Activated T-cell treated with anti-CD3 and anti-CD28 coated beads, Interleukin-2, amount 50 U/mL, for 24 hours (primary cell): ENCODE data around the gene CLPTM1L.
"Not testable (repeated sequence)": the region's sequence is repeated elsewhere in the genome, so short reads cannot be mapped to it uniquely, and the experiment has no call there.

Experiments used
- DNase-seq: peaks from one replicate; pipeline ENCODE4 v3.0.0-alpha.2; 2020
- H3K27ac Mint-ChIP-seq: 2 replicates; pipeline ENCODE4 v1.8.0; 2020; ENCODE audit warnings: mild to moderate bottlenecking, mixed read lengths
- H3K27me3 Mint-ChIP-seq: 2 replicates; pipeline ENCODE4 v1.8.0; 2020; ENCODE audit warnings: mixed read lengths
- H3K36me3 Mint-ChIP-seq: 2 replicates; pipeline ENCODE4 v1.8.0; 2020; ENCODE audit warnings: low read depth, mixed read lengths
- H3K4me1 Mint-ChIP-seq: 2 replicates; pipeline ENCODE4 v1.8.0; 2020; ENCODE audit warnings: low read depth, mixed read lengths
- H3K4me3 Mint-ChIP-seq: 2 replicates; pipeline ENCODE4 v1.8.0; 2020; ENCODE audit warnings: mild to moderate bottlenecking, moderate library complexity, mixed read lengths
- H3K9me3 Mint-ChIP-seq: 2 replicates; pipeline ENCODE4 v1.8.0; 2020; ENCODE audit warnings: mixed read lengths

CLPTM1L gene

DNA sequence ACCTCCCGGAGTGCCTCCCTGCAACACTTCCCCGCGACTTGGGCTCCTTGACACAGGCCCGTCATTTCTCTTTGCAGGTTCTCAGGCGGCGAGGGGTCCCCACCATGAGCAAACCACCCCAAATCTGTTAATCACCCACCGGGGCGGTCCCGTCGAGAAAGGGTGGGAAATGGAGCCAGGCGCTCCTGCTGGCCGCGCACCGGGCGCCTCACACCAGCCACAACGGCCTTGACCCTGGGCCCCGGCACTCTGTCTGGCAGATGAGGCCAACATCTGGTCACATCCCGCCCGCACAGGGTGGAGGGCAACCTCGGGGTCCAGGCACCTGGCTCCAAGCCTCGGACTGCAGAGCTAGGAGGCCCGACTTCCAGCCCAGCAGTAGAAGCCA is 49.3 kb downstream of the CLPTM1L start:
- peaks cover 2% of the 10 kb centered on the region for H3K27me3 Mint-ChIP-seq
- DNase-seq = no peak
- H3K27ac Mint-ChIP-seq = peak overlapping the region; percentile 44
- peaks cover 12% of the 10 kb centered on the region for H3K36me3 Mint-ChIP-seq
- no peaks in the 10 kb centered on the region for H3K9me3 Mint-ChIP-seq
- H3K4me1 Mint-ChIP-seq = peaks cover 16% of the 10 kb centered on the region
- peak overlapping the region; percentile 64 for H3K4me3 Mint-ChIP-seq

DNA sequence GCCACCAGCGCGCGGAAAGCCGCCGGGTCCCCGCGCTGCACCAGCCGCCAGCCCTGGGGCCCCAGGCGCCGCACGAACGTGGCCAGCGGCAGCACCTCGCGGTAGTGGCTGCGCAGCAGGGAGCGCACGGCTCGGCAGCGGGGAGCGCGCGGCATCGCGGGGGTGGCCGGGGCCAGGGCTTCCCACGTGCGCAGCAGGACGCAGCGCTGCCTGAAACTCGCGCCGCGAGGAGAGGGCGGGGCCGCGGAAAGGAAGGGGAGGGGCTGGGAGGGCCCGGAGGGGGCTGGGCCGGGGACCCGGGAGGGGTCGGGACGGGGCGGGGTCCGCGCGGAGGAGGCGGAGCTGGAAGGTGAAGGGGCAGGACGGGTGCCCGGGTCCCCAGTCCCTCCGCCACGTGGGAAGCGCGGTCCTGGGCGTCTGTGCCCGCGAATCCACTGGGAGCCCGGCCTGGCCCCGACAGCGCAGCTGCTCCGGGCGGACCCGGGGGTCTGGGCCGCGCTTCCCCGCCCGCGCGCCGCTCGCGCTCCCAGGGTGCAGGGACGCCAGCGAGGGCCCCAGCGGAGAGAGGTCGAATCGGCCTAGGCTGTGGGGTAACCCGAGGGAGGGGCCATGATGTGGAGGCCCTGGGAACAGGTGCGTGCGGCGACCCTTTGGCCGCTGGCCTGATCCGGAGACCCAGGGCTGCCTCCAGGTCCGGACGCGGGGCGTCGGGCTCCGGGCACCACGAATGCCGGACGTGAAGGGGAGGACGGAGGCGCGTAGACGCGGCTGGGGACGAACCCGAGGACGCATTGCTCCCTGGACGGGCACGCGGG is 49.9 kb downstream of the CLPTM1L start, which contains the start of gene TERT:
TSS of gene TERT (minus strand) at position 234 of the 815 bp plus-strand sequence. CDS start at position 155, 79 bp downstream.
- DNase-seq = peak; percentile 92
- H3K9me3 Mint-ChIP-seq = no peaks in the 10 kb centered on the region
- peak within 1 kb of the TSS; percentile 44 for H3K27ac Mint-ChIP-seq
- H3K4me3 Mint-ChIP-seq = peak within 1 kb of the TSS; percentile 64
- H3K4me1 Mint-ChIP-seq = peaks cover 16% of the 10 kb centered on the region
- peaks cover 12% of the 10 kb centered on the region for H3K36me3 Mint-ChIP-seq
- H3K27me3 Mint-ChIP-seq = peaks cover 2% of the 10 kb centered on the region

- Mint-ChIP-seq H3K9me3 (no peaks in the 10 kb centered on the region), H3K27me3 (peaks cover 2% of the 10 kb centered on the region), H3K27ac (no peak overlapping the region), H3K4me1 (peaks cover 16% of the 10 kb centered on the region), H3K4me3 (peak overlapping the region; percentile 64), H3K36me3 (peaks cover 12% of the 10 kb centered on the region)
- DNase-seq = no peak
Observed at GRCh38 chr5:1294206-1294834, 50.6 kb downstream of the CLPTM1L start.

GRCh38 chr5:1293416-1294205 is 51.3 kb downstream of the CLPTM1L start:
- H3K27ac Mint-ChIP-seq = peak overlapping the region; percentile 37
- H3K36me3 Mint-ChIP-seq = peaks cover 15% of the 10 kb centered on the region
- no peaks in the 10 kb centered on the region for H3K9me3 Mint-ChIP-seq
- peak; percentile 27 for DNase-seq
- H3K4me1 Mint-ChIP-seq = peaks cover 16% of the 10 kb centered on the region
- H3K27me3 Mint-ChIP-seq = peaks cover 2% of the 10 kb centered on the region
- H3K4me3 Mint-ChIP-seq = peak overlapping the region; percentile 56

DNA sequence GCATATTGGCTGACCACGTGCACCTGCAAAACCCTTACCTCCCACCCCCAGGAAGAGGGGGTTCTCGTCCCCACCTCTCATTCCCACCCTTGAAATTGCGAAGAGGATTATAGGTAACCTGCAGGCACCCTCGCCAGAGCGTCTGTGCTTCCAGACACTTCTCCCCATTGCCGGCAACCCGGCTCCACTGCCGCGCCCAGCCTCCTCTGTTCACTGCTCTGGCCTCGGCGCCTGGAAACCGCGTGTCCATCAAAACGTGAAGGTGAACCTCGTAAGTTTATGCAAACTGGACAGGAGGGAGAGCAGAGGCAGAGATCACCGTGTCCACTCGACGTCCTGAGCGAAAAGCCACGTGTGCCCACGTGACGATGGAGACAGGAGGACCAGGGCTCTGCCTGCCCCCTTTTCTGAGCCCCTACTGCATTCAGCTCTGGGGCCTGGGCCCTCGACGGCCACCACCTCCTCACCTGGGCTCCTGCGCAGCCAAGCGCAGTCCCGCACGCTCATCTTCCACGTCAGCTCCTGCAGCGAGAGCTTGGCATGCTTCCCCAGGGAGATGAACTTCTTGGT is 52.0 kb downstream of the CLPTM1L start:
- Mint-ChIP-seq H3K9me3 (no peaks in the 10 kb centered on the region), H3K27me3 (peaks cover 2% of the 10 kb centered on the region), H3K36me3 (peaks cover 22% of the 10 kb centered on the region), H3K4me3 (peak overlapping the region; percentile 4), H3K4me1 (peaks cover 16% of the 10 kb centered on the region), H3K27ac (no peak overlapping the region)
- DNase-seq = peak; percentile 25

DNA sequence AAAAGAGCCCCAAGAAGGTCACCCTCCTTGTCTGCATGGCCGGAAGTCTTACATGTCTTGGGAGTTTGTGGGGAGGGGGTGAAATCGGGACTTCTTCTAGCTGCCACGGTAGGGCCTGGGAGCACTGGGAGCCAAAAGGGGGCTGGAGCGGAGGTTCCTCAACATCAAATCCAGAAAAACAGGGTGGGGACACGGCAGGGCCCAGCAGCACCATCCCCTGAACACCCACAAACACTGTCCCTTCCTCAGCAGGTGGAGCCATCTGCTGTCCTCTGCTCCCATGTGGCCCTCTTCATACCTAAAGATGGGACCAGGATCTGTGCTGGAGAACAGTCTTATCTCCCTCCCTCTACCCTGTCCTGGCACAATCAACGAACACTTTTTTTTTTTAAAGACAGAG is 52.8 kb downstream of the CLPTM1L start:
- no peak overlapping the region for H3K27ac Mint-ChIP-seq
- peak; percentile 25 for DNase-seq
- H3K36me3 Mint-ChIP-seq = peaks cover 23% of the 10 kb centered on the region
- H3K4me1 Mint-ChIP-seq = peaks cover 16% of the 10 kb centered on the region
- H3K27me3 Mint-ChIP-seq = peaks cover 2% of the 10 kb centered on the region
- H3K4me3 Mint-ChIP-seq = no peak overlapping the region
- H3K9me3 Mint-ChIP-seq = no peaks in the 10 kb centered on the region

DNA sequence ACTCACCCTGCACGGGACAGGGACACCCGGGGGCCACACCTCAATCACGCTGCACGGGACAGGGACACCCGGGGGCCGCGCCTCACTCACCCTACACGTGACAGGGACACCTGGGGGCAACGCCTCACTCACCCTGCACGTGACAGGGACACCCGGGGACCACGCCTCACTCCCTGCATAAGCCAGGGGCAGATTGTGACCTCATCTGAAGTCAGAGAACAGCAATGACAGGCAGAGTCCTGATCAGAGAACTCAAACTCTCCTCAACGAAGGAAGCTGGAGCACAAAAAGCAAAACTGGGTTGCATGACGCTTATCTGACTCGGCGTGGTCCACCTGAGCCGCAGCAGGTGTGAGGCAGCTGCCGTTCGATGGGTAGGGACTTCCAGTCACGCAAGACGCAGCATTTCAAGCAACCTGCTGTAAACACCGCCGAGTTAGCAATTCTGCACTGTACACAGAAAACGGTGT is 53.3 kb downstream of the CLPTM1L start:
- Mint-ChIP-seq H3K4me3 (no peak overlapping the region), H3K36me3 (peaks cover 26% of the 10 kb centered on the region), H3K27ac (no peak overlapping the region), H3K9me3 (no peaks in the 10 kb centered on the region), H3K4me1 (peaks cover 16% of the 10 kb centered on the region), H3K27me3 (peaks cover 2% of the 10 kb centered on the region)
- DNase-seq = peak; percentile 20

- H3K4me3 Mint-ChIP-seq, H3K27ac Mint-ChIP-seq, H3K27me3 Mint-ChIP-seq, H3K9me3 Mint-ChIP-seq: not testable (repeated sequence)
- peaks cover 16% of the 10 kb centered on the region for H3K4me1 Mint-ChIP-seq
- DNase-seq = peak; percentile 23
- peaks cover 31% of the 10 kb centered on the region for H3K36me3 Mint-ChIP-seq
Observed at GRCh38 chr5:1290956-1291355, 53.9 kb downstream of the CLPTM1L start.

GRCh38 chr5:1289559-1289958 is 55.3 kb downstream of the CLPTM1L start:
- peaks cover 33% of the 10 kb centered on the region for H3K36me3 Mint-ChIP-seq
- not testable (repeated sequence) for H3K4me3 Mint-ChIP-seq, H3K27me3 Mint-ChIP-seq, H3K27ac Mint-ChIP-seq, H3K9me3 Mint-ChIP-seq
- peaks cover 14% of the 10 kb centered on the region for H3K4me1 Mint-ChIP-seq
- DNase-seq = peak; percentile 16

GRCh38 chr5:1288439-1289335 is 56.2 kb downstream of the CLPTM1L start:
- Mint-ChIP-seq H3K9me3 (no peaks in the 10 kb centered on the region), H3K36me3 (peaks cover 33% of the 10 kb centered on the region), H3K4me1 (peaks cover 14% of the 10 kb centered on the region), H3K27me3 (peaks cover 2% of the 10 kb centered on the region), H3K4me3 (no peak overlapping the region), H3K27ac (no peak overlapping the region)
- DNase-seq = peak; percentile 19

DNA sequence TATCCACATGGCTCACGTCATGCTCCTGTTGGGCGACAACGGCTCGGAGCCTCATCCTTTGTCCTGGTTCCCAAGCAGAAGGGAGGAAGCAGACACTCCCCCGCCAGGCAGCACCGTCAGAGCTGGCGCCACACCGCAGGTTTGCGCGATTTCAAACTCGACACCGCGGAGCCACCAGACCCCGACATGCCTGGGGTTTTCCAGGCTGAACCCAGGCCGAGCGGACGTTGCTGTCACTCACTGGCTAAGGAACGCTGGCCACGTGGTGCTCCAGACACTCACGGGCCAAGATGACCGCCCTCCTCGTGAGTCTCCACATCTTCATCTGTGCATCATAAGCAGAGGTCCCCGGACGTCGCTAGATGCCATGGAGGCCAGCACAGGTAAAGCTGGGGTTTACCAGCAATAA is 59.0 kb downstream of the CLPTM1L start:
- Mint-ChIP-seq H3K4me1 (no peaks in the 10 kb centered on the region), H3K36me3 (peaks cover 27% of the 10 kb centered on the region), H3K9me3 (no peaks in the 10 kb centered on the region), H3K27ac (no peak overlapping the region), H3K4me3 (no peak overlapping the region), H3K27me3 (no peaks in the 10 kb centered on the region)
- peak; percentile 14 for DNase-seq

DNA sequence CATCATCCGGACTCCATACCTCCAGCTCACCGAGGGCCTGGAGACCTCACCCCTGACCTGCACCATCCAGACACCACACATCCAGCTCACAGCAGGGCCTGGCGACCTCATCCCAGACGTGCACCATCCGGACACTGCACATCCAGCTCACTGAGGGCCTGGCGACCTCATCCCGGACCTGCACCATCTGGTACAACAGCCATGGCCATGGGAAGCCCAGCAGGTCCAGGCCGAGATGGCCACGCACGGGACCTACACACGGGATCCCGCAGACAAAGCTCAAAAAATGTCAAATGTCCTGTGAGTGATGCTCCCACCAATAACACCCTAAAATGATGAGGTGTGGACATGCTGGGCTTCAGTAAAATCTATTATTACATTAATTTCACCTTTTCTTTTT is 59.8 kb downstream of the CLPTM1L start:
- Mint-ChIP-seq H3K27me3 (no peaks in the 10 kb centered on the region), H3K36me3 (peaks cover 28% of the 10 kb centered on the region), H3K4me3 (no peak overlapping the region), H3K4me1 (no peaks in the 10 kb centered on the region), H3K9me3 (no peaks in the 10 kb centered on the region), H3K27ac (no peak overlapping the region)
- DNase-seq = no peak

DNA sequence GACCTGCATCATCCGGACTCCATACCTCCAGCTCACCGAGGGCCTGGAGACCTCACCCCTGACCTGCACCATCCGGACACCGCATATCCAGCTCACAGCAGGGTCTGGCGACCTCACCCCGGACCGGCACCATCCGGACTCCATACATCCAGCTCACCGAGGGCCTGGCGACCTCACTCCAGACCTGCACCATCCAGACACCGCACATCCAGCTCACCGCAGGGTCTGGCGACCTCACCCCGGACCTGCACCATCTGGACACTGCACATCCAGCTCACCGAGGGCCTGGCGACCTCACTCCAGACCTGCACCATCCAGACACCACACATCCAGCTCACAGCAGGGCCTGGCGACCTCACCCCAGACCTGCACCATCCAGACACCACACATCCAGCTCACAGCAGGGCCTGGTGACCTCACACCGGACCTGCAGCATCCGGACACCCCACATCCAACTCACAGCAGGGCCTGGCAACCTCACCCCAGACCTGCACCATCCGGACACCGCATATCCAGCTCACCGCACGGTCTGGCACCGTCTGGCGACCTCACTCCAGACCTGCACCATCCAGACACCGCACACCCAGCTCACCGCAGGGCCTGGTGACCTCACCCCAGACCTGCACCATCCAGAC is 60.4 kb downstream of the CLPTM1L start:
- not testable (repeated sequence) for H3K27ac Mint-ChIP-seq, H3K4me1 Mint-ChIP-seq, H3K4me3 Mint-ChIP-seq, H3K9me3 Mint-ChIP-seq, DNase-seq, H3K27me3 Mint-ChIP-seq
- peaks cover 32% of the 10 kb centered on the region for H3K36me3 Mint-ChIP-seq
